OCI-LY1 (cell line): ENCODE measurements around the gene PPP1R14D.

Experiments used
- H2AFZ ChIP-seq: fragments of 200-600 bp; sonication (generic), shearing (Covaris generic); 2 replicates; pipeline ENCODE4 v1.6.0; 2014; ENCODE audit warnings: antibody characterized with exemption, mild to moderate bottlenecking, low read length
- H3F3A ChIP-seq: fragments of 200-600 bp; sonication (generic), shearing (Covaris generic); 2 replicates; pipeline ENCODE4 v1.6.0; 2014; ENCODE audit warnings: mild to moderate bottlenecking, antibody characterized with exemption, low read length, moderate library complexity; ENCODE audit not compliant: insufficient read depth
- H3K27ac ChIP-seq: fragments of 200-600 bp; sonication (generic); 2 replicates; pipeline ENCODE4 v1.5.1; 2014; ENCODE audit warnings: low read length, mixed run types, mild to moderate bottlenecking, low read depth; ENCODE audit not compliant: poor library complexity, severe bottlenecking
- H3K27me3 ChIP-seq: fragments of 200-600 bp; sonication (generic); 2 replicates; pipeline ENCODE4 v1.6.0; 2014; ENCODE audit warnings: antibody characterized with exemption, mild to moderate bottlenecking, low read length, moderate library complexity; ENCODE audit not compliant: insufficient read depth
- H3K36me3 ChIP-seq: fragments of 200-600 bp; sonication (generic); 2 replicates; pipeline ENCODE4 v1.6.1; 2014; ENCODE audit warnings: mild to moderate bottlenecking, antibody characterized with exemption, low read length, moderate library complexity, mixed read lengths; ENCODE audit not compliant: insufficient read depth
- H3K4me1 ChIP-seq: fragments of 200-600 bp; sonication (generic); 2 replicates; pipeline ENCODE4 v1.5.1; 2014; ENCODE audit warnings: mild to moderate bottlenecking, low read length, moderate library complexity; ENCODE audit not compliant: insufficient read depth, severe bottlenecking
- H3K4me2 ChIP-seq: fragments of 200-600 bp; sonication (generic), shearing (Covaris generic); 2 replicates; pipeline ENCODE4 v1.6.1; 2014; ENCODE audit warnings: low read length
- H3K4me3 ChIP-seq: fragments of 200-600 bp; sonication (generic); 2 replicates; pipeline ENCODE4 v1.5.1; 2014; ENCODE audit warnings: low read length, low read depth, mild to moderate bottlenecking, mixed read lengths; ENCODE audit not compliant: poor library complexity, severe bottlenecking
- H3K79me2 ChIP-seq: fragments of 200-600 bp; shearing (Covaris generic); 2 replicates; pipeline ENCODE4 v1.6.1; 2016; ENCODE audit warnings: mixed run types, low read length, mixed read lengths; ENCODE audit not compliant: insufficient read depth
- H3K9ac ChIP-seq: fragments of 200-600 bp; sonication (generic), shearing (Covaris generic); 2 replicates; pipeline ENCODE4 v1.6.1; 2014; ENCODE audit warnings: mild to moderate bottlenecking, low read length, mixed read lengths
- H3K9me2 ChIP-seq: fragments of 200-600 bp; sonication (generic), shearing (Covaris generic); 2 replicates; pipeline ENCODE4 v1.6.1; 2014; ENCODE audit warnings: low read depth, mild to moderate bottlenecking, low read length, mixed read lengths
- H3K9me3 ChIP-seq: fragments of 200-600 bp; shearing (Covaris generic); 2 replicates; pipeline ENCODE4 v1.6.1; 2014; ENCODE audit warnings: low read length, mixed read lengths
- H4K20me1 ChIP-seq: fragments of 200-600 bp; sonication (generic), shearing (Covaris generic); 2 replicates; pipeline ENCODE4 v1.6.0; 2016; ENCODE audit warnings: mild to moderate bottlenecking, low read length; ENCODE audit not compliant: insufficient read depth
- EZH2 ChIP-seq: fragments of 200-600 bp; sonication (generic), shearing (Covaris generic); IDR thresholded peaks from 2 replicates; pipeline ENCODE4 v1.8.0; 2017; ENCODE audit warnings: borderline replicate concordance, mixed run types, mild to moderate bottlenecking, antibody characterized with exemption, low read length, moderate library complexity, mixed read lengths
- TF ChIP-seq, protein P1 (sequence below): fragments of 200-600 bp; sonication (generic), shearing (Covaris generic); IDR thresholded peaks from 2 replicates; pipeline ENCODE4 v1.5.1; 2017; ENCODE audit warnings: mild to moderate bottlenecking, antibody characterized with exemption, low read length, moderate library complexity, mixed read lengths

The PPP1R14D gene

DNA sequence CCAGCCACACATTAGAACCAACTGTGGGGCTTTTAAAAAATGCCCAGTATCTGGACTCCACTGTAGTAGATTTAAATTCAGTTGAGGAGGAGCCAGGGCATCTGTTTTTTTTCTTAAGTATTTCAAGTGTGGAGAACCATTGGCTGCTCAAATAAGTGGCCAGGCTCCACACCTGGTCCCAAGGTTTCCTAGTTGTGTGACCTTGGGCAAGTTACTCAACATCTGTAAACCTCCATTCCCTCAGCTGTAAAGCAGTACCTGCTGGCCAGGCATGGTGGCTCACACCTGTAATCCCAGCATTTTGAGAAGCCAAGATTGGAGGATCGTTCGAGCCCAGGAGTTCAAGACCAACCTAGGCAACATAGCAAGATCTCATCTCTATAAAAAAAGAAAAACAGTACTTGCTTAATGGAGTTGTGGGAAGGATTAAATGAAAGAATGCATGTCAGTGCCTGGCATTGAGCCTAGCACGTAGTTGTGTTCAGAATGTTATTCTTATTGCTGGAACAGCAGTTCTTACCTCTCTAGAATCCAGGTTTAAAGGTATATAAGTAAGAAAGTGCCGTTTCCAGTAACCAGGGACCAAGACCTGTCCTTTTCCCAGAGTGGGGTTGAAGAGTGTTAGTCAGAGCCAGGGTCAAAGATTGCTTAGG, 2.0 kb downstream of the PPP1R14D start:
- no peaks in the 10 kb centered on the region for H3K79me2 ChIP-seq
- no peak overlapping the region for H3K4me3 ChIP-seq
- H3K9ac ChIP-seq = no peak overlapping the region
- H3K9me3 ChIP-seq = no peaks in the 10 kb centered on the region
- H3K36me3 ChIP-seq = no peaks in the 10 kb centered on the region
- H3K27me3 ChIP-seq = no peaks in the 10 kb centered on the region
- no peak overlapping the region for H3K4me2 ChIP-seq
- H3K4me1 ChIP-seq = peaks cover 8% of the 10 kb centered on the region
- TF ChIP-seq EZH2 = no peak
- TF ChIP-seq, protein P1, sequence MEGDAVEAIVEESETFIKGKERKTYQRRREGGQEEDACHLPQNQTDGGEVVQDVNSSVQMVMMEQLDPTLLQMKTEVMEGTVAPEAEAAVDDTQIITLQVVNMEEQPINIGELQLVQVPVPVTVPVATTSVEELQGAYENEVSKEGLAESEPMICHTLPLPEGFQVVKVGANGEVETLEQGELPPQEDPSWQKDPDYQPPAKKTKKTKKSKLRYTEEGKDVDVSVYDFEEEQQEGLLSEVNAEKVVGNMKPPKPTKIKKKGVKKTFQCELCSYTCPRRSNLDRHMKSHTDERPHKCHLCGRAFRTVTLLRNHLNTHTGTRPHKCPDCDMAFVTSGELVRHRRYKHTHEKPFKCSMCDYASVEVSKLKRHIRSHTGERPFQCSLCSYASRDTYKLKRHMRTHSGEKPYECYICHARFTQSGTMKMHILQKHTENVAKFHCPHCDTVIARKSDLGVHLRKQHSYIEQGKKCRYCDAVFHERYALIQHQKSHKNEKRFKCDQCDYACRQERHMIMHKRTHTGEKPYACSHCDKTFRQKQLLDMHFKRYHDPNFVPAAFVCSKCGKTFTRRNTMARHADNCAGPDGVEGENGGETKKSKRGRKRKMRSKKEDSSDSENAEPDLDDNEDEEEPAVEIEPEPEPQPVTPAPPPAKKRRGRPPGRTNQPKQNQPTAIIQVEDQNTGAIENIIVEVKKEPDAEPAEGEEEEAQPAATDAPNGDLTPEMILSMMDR = no peak
- no peaks in the 10 kb centered on the region for H3K9me2 ChIP-seq
- H2AFZ ChIP-seq = no peak overlapping the region
- H3F3A ChIP-seq = no peaks in the 10 kb centered on the region
- H4K20me1 ChIP-seq = no peaks in the 10 kb centered on the region
- no peak overlapping the region for H3K27ac ChIP-seq

DNA sequence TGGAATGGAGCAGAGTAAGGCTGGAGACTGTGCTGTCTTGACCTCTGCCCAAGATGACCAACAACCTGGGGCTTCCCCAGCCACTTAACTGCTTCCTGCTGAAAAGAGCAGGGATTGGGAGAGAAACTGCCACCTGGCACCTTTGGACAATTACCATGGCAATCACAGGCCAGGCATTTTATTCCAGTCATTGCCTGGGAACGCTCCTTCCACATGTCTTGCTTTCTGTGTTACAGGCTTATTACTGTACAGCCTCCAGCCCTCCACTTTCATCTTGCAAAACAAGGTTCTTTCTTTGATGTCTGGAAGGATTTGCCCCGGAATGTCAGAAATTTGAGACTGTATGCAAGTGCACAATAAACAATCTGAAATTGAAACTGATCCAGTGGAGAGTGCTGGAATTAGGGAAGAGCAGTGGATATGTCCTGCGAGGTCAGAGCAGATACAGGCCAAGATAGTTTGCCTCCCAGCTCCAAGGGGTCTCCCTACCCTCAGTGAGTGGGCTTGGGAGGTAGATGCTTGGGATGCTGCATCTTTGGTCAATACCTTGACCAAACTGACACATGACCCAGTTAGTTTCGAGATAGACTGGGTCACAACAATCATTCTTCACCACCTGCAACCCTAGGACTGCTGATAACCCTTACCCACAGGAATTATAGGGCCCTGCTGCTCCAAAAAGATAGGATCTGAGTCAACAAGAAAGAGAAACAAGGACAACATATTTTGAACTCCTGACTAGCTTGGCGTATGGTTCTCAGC, 2.7 kb downstream of the PPP1R14D start:
- Histone ChIP-seq H3K4me1 (peaks cover 8% of the 10 kb centered on the region), H3F3A (no peaks in the 10 kb centered on the region), H3K4me3 (no peak overlapping the region), H3K9me3 (no peaks in the 10 kb centered on the region), H3K4me2 (no peak overlapping the region), H2AFZ (no peak overlapping the region), H3K36me3 (no peaks in the 10 kb centered on the region), H3K9me2 (no peaks in the 10 kb centered on the region), H4K20me1 (no peaks in the 10 kb centered on the region), H3K79me2 (no peaks in the 10 kb centered on the region), H3K9ac (no peak overlapping the region), H3K27ac (no peak overlapping the region), H3K27me3 (no peaks in the 10 kb centered on the region)
- TF ChIP-seq EZH2 = no peak

DNA sequence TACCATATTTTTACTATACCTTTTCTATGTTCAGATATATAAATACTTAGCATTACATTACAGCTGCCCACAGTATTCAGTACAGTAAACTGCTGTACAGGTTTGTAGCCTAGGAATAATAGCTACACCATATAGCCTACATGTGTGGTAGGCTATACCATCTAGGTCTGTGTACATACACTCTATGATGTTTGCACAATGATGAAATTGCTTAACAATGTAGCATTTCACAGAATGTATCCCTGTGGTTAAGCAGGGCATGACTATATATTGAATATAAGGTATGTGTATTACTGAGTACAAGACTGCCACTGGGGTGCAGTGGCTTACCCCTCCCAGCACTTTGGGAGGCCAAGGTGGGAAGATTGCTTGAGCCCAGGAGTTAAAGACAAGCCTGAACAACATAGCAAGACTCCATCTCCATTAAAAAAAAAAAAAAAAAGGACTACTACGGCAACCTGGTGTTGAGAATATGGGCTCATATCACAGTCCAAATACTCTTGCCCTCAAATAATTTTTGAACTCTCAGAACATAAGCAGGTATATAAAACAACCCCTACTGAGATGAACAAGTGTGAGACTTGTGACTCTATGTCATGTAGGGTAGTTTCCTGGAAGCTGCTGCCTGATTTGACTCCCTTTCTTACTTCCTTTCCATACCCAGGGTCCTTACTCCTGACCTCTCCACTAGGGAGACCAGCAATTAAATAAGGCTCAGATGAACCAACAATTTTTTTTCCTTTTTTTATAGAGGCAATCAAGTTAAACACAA, 4.8 kb downstream of the PPP1R14D start:
- TF ChIP-seq, protein P1 = no peak
- no peak for TF ChIP-seq EZH2
- Histone ChIP-seq H3K4me2 (no peak overlapping the region), H3K9me3 (no peaks in the 10 kb centered on the region), H3K9me2 (no peaks in the 10 kb centered on the region), H3K4me1 (peaks cover 1% of the 10 kb centered on the region), H3K36me3 (no peaks in the 10 kb centered on the region), H4K20me1 (no peaks in the 10 kb centered on the region), H2AFZ (no peak overlapping the region), H3K4me3 (no peak overlapping the region), H3K79me2 (no peaks in the 10 kb centered on the region), H3K27me3 (no peaks in the 10 kb centered on the region), H3K27ac (no peak overlapping the region), H3F3A (no peaks in the 10 kb centered on the region), H3K9ac (no peak overlapping the region)
